Activated naive CD4-positive, alpha-beta T cell treated with anti-CD3 and anti-CD28 coated beads, Interleukin-2, amount 50 U/mL, for 72 hours (primary cell): ENCODE results near the gene ZBP1. TPM values are rescaled to one million over a fixed set of nuclear protein-coding genes. Genes with fewer than 3 reads are reported as not detected.
A peak's percentile ranks its signal among the peaks of the same experiment; 100 is the strongest.

Experiments
- ATAC-seq, 2 donors: fragments of 150-1000 bp; cut with Tn5 transposase; 2 replicates each; pipeline ENCODE4 v1.10.0; 2021; ENCODE audit warnings: mild to moderate bottlenecking in 2 of 2, moderate library complexity in 2 of 2
- DNase-seq, 2 donors: peaks; one replicate each; pipeline ENCODE4 v3.0.0; 2021 to 2022; ENCODE audit warnings: low spot score in 2 of 2
- H3K27ac Mint-ChIP-seq, 2 donors: one replicate each; pipeline ENCODE4 v1.8.0; 2022; ENCODE audit warnings: mild to moderate bottlenecking in 2 of 2, mixed read lengths in 2 of 2
- H3K36me3 Mint-ChIP-seq, 2 donors: one replicate each; pipeline ENCODE4 v1.8.0; 2022; ENCODE audit warnings: mixed read lengths in 2 of 2
- H3K9me3 Mint-ChIP-seq, 2 donors: one replicate each; pipeline ENCODE4 v1.8.0; 2022; ENCODE audit warnings: mixed read lengths in 2 of 2
- total RNA-seq, 2 donors: library from RNA; stranded (reverse); gene quantifications; one replicate each; pipeline ENCODE4 v1.2.3, GENCODE V29; 2022

Gene ZBP1
- total RNA-seq, 2 donors from 2014 or later = 0.16 to 1.1 TPM

DNA sequence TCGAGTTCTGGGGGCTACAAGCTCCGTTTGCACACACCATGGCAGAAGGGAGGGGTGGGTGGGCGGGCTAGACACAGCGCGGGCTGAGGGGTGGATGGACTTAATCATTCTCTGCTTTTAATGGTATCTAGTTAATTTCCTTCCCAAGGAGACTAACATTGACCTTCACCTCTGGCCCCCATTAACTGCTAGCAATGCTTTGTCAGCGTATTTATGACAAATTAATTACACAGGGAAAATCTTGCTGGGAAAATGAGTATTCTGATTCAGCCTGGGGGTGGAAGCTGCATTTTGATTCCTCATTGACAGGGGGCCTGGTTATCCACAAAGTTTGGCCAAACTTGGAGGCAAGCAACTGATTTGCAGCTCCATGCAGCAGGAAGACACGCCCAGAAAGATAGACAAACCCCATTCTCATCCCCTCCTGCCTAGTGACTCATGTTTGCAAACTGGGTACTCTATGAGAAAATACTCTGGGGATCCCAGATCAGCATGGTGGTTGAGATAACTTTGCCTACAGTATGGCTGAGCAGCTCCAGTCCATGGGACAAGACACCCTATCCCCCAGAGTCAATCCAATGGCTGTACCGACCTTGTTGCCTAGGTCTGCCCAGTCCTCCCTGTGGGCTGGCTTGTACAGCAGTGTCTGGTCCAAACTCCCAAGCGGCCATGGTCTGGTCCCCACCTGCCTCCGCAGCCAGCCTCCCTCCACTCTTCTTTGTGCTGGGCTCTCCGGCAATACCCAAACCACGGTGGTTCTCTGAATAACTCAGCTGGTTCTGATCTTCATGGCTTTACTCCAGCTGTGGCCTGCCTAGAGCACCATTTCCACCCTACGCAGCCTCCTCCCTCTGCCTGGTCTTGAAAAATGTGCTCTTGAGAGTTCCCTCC is 19.7 kb downstream of the ZBP1 start:
- ATAC-seq (peak in 1 of 2 donors; percentile 72), DNase-seq (no peak)
- no peaks in the 10 kb centered on the region for H3K36me3 Mint-ChIP-seq
- no peaks in the 10 kb centered on the region for H3K9me3 Mint-ChIP-seq
- H3K27ac Mint-ChIP-seq = no peak overlapping the region

DNA sequence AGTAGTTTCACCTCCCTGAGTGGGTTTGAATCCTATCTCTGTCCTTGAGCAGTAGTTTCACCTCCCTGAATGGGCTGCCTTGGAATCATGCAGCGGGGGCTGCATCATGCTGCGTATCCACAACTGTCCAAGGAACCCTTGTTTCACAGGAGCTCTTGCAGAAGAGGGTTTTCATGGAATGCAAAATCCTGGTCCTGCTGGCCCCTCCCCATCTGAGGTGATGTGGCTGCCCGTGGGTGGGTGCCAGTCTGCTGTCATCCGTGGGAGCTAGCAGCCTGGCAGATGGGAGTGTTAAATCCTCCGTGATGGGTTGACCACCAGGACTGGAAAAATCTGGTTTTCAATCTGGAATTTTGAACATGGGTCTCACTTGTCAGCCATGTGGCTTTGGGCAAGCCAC is 21.7 kb downstream of the ZBP1 start:
- no peak overlapping the region for H3K27ac Mint-ChIP-seq
- ATAC-seq = no peak
- H3K9me3 Mint-ChIP-seq = no peaks in the 10 kb centered on the region
- no peaks in the 10 kb centered on the region for H3K36me3 Mint-ChIP-seq
- DNase-seq = no peak

DNA sequence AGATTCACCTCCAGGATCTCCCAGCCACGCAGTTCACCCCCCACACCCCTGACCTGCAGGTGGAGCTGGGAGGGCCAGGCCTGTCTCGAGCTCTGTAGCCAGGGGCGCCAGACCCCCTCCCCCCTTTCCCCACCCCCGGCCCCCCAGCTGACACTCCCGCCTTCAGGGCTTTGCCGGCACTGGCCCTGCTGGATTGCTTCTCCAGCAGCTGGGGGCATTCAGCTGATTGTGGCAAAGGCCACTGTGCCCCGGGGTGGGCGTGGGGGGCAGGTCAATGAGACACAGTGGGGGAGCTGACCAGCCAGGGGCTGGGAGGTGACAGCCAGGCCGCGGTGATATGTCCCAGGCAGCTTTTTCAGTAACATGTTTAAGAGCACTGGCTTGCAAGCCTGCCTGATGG is 22.2 kb downstream of the ZBP1 start:
- ATAC-seq (no peak), DNase-seq (no peak)
- no peaks in the 10 kb centered on the region for H3K9me3 Mint-ChIP-seq
- no peak overlapping the region for H3K27ac Mint-ChIP-seq
- no peaks in the 10 kb centered on the region for H3K36me3 Mint-ChIP-seq

DNA sequence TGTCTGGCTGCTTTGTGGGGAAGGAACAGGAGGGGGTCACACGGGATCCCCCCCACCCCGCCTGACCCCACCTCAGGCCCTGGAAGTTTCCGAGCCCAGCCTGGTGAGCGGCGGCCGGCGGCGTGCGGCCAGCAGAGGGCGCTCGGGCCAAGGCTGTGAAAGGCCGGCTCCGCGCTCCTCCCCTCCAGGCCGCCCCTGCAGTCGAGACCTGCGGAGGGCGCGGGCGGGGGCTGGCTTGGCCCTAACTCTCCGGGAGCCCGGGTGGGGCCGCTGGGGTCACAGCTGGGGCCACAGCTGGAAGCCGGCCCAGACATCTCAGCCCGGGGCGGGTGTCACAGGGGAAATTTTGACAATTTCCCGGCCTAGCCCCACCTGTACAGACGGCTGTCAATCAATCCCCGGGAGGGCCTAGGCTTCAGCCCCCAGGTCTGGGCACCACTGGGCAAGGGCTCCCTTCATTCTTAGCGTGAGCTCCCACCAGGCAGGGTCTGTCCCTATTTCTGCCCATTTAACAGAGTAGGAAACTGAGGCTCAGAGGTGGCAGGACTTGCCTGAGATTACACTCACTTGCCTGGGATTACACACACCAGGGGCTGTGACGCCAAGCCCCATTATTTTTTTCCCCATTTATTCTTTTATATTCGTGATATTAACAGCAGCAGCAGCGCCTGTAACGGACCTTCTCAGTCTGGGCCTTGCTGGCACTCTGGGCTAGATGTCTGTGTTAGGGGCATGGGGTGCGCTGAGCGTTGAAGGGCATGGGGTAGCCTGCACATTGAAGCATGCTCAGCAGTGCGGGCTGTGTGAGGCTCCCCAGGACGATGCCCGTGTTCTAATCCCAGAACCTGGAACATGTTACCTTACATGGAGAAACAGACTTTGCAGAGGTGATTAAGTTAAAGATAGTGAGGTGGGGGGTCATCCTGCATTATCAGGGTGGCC is 23.0 kb downstream of the ZBP1 start:
- Mint-ChIP-seq H3K36me3 (no peaks in the 10 kb centered on the region), H3K9me3 (no peaks in the 10 kb centered on the region), H3K27ac (no peak overlapping the region)
- ATAC-seq = peak; percentile 84
- DNase-seq = peak; percentile 69 to 85

DNA sequence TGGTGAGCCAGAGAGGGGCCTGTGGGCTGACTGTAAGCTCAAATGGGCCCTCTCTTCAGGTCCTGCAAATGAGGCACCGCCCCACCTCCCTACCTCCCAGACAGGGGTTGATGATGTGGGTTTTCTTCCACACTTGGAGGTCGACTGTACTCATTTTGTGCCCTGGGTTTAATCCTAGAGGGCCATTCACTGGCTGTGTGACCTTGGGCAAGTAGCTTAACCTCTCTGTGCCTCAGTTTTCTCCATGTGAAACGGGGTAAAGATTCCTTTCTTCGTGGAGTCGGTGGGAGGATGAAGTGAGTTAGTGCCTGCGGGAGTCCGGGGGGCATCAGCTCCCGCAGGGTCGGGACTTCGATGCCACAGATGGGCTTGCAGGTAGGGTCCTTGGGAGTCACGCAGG is 23.9 kb downstream of the ZBP1 start:
- H3K36me3 Mint-ChIP-seq = no peaks in the 10 kb centered on the region
- H3K27ac Mint-ChIP-seq = no peak overlapping the region
- no peak for ATAC-seq
- no peak for DNase-seq
- H3K9me3 Mint-ChIP-seq = no peaks in the 10 kb centered on the region

DNA sequence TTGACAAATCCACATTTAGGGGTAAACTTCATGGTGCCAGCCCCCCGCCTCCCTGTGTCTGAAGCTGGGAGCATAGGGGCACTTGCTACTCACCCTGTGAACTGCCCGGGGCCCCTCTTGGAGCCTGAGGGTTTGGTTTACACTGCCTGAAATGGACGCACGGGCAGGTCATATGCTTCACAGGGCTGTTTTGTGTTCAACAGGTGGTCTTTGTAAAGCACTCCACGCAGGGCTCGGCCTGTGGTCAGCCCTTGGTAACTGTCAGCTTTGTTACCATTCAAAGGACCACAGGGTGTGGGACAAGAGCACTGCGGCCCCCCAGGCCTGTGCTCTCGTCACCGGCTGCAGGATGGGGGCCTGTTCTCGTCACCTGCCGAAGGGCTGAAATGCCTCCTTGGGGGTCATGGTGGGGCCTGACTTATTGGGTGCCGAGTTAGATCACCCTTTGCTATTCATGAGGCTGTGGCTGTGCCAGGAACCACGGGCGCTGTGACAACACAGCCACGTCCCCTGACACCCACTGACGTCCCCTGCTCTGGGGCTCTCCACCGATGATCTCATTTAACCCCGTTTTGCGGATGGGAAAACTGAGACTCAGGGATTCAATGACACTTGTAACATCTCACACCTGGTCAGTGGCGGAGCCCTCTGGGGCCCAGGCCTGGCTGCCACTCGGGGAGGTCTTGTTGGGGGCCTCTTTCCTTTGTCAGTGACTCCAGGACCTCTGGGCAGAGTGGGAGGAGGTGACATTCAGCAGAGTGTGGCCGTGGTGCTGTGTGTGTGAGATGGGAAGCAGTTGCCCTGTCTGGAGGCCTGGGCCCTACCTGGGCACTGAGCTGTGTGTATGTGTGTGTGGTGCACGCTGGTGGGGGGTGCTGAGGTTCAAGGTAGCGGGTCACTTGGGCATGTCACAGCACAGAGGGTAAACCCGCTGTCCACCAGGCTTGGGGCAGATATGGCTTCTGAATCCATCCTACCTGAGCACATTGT is 24.9 kb downstream of the ZBP1 start:
- Mint-ChIP-seq H3K9me3 (no peaks in the 10 kb centered on the region), H3K36me3 (no peaks in the 10 kb centered on the region), H3K27ac (no peak overlapping the region)
- ATAC-seq (no peak), DNase-seq (no peak)

DNA sequence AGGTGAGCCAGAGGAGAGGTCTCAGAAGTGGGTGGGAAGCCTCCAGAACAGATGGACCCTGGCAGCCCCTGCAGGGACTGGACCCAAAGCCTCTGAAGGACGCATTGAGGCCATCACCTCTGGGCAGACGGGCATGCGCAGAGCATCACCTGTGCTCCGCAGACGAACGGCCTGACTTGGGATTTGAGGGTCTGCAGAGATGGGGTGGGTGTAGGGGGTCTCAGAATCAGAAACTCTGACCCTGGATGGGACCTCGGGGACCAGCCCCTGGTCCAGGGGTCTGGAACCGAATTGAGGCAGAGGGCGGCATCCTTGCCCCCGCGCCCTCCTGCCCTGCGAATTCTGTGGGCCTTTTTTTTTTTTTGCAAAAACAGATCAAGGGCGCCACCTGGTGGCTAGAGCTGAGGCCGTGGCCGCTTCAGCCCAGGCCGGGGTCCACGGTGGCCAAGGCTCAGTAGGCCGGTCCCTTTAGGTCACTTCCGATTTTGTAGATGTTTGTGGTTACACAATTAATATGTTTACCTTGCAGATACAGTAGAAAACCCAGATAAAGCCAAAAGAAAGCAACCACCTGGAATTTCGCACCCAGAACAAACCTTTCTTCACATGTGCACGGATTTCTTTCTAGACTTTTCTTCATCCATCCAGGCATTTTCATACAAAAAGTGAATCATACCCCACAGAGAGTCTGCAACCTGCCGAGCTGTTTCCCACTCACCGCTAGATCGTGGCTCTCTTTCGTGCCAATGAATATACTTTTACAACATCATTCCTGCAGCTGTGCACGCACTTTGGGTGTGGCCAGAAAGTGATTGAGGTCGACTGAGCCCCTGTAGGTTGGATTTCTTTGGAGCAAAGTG is 25.9 kb downstream of the ZBP1 start:
- H3K9me3 Mint-ChIP-seq = no peaks in the 10 kb centered on the region
- peak; percentile 36 to 54 for ATAC-seq
- H3K27ac Mint-ChIP-seq = no peak overlapping the region
- H3K36me3 Mint-ChIP-seq = no peaks in the 10 kb centered on the region
- DNase-seq = peak in 1 of 2 donors; percentile 70

DNA sequence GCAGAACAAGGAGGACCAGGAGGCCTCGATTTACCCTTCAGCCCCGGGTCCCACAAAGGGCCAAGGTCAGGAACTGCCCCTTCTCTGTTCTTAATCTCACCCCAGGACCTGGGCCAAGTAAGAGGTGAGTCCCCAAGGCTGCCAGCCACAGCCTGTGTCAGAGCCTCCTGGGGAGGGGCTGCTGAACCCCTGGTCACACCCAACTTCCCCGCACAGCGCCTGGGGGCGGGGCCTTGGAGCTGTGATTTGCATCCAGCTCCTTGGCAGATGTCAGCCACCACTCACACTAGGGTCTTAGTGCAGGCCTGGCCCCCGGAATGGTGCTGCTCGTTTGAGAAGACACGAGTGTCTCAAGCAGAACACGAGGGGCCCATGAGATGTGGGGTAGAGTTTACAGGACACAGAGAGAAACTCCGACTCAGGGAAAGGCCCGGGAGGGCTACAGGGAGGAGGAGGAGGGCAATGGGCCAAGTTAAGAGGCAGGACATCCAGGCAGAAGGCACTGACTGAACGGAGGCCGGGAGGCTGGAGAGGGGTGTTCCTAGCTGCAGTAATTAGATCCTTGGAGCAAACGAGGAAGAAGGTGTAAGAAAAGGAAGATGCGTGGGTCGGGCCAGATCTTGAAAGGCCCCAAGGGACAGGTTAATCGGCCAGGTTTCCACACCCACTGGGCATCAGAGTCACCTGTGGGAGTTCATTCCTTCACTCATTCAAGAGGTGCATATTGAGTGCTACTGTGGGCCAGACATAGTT is 26.9 kb downstream of the ZBP1 start:
- DNase-seq (no peak), ATAC-seq (no peak)
- no peaks in the 10 kb centered on the region for H3K36me3 Mint-ChIP-seq
- H3K27ac Mint-ChIP-seq = no peak overlapping the region
- no peaks in the 10 kb centered on the region for H3K9me3 Mint-ChIP-seq

DNA sequence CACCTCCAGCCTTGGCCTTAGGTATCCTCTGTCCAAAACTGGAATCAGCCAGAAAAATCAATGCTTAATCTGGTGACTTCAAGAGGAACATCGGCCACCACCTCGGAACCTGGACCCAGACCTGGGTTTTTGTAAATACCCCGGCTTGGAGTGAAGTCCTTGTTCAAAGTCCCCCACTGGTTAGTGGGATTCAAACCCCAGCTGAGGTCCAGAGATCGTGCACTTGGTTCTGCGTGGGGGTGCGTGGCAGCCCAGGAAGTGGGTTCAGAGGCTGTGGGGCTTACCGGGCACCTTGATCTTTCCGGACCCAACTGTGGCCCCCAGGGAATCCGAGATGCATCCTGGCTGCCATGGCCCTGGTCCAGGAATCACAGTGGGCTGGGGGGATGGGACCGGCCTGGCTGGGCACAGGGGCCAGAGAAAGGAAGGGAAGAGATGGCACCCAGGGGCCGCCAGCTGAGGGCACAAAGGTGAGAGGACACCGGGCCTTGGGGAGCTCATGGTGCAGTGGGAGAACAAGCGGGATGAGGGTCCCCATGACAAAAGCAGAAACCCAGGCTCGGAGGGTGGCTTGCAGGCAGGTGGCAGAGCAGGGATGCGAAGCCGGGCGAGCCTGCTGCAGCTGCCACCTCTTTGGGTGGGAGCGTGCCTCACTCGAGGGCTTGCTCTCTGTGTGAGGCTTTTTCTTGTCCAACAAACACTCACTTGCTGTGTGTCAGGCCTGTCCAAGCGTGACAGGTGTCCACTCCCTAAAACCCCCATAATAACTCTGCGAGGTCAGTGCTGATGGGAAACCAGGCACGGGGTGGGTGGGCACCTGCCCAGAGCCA is 27.7 kb downstream of the ZBP1 start:
- no peak for DNase-seq
- ATAC-seq = no peak
- H3K9me3 Mint-ChIP-seq = no peaks in the 10 kb centered on the region
- no peaks in the 10 kb centered on the region for H3K36me3 Mint-ChIP-seq
- no peak overlapping the region for H3K27ac Mint-ChIP-seq

DNA sequence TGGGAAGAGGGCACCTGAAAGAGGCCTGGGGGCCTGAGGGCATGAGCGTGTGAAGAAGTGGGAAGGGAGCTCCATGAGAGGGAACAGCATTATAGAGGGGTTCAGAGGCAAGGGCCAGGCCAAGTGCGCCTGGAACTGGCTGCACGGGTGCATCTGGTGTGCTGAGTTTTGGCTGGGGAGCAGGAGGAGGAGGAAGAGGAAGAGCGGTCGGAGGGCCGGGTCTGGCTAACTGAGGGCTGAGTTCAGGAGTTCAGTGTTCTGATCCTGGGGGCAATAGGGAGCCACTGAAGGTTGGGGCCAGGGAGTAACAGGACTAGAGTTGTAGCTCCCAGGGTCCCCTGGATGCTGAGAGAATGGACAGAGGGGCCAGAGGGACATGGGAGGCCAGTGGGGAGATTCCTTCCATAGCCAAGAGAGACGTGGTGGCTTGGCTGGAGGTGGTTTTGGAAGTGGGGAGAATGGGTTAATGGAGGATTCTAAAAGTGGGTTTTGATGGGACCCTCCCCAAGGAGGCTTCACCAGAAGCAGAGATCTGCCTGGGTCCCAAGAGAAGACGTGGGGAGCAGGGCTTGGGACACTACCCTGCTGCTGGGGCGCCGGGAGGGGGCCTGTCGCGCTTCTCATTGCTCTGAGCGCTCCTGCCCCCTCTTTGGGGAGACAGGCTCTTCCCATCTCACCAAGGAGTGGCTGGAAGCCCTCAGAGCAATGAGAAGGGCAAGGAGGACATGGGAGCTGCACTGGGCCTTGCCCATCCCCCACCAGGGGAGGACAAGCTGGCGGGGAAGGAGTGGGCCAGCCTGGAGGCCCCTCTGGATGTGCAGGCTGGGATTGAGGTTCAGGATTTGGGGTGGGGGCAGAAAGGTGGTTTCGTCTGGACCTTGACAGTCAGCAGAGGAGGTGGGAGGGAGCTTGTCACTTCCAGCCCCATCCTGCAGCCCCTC is 28.7 kb downstream of the ZBP1 start:
- Mint-ChIP-seq H3K36me3 (no peaks in the 10 kb centered on the region), H3K27ac (no peak overlapping the region), H3K9me3 (no peaks in the 10 kb centered on the region)
- DNase-seq (no peak), ATAC-seq (no peak)

DNA sequence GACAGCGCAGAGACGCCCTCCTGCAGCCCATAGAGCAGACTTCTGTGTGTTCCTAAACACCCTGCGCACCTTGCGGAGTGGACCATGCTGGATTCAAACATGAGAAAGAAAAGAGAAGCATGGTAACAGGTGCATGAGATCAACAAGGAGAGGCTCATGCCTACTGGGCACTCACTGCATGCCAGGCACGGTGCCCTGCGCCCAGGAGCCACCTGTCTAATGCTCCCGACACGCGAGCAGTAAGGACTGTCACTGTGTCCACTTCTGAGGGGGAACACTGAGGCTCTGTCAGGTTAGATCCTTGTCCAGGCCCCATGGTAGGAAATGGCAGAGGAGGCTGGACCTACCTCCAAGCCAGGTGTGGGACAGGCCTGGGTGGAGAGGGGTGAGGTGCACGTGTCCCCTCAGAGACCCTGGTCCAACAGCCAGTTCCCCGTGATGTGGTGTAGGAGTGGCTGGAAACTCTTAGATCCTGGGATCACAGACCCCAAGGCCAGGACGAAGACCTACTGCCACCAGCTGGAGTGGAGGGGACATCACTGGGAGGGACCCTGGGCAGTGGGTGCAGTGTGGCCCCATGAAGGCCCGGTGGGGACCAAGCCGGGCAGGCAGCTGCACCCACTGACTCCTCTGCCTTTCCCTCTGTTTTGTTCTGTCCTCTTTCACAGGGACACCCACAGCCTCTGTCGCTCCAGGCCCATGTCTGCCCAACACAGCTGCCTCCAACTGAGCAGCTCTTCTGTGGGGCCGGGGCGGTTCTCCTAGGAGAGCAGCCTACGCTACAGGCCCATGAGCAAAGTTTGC is 29.5 kb downstream of the ZBP1 start:
- Mint-ChIP-seq H3K27ac (no peak overlapping the region), H3K9me3 (no peaks in the 10 kb centered on the region), H3K36me3 (no peaks in the 10 kb centered on the region)
- DNase-seq = no peak
- no peak for ATAC-seq

DNA sequence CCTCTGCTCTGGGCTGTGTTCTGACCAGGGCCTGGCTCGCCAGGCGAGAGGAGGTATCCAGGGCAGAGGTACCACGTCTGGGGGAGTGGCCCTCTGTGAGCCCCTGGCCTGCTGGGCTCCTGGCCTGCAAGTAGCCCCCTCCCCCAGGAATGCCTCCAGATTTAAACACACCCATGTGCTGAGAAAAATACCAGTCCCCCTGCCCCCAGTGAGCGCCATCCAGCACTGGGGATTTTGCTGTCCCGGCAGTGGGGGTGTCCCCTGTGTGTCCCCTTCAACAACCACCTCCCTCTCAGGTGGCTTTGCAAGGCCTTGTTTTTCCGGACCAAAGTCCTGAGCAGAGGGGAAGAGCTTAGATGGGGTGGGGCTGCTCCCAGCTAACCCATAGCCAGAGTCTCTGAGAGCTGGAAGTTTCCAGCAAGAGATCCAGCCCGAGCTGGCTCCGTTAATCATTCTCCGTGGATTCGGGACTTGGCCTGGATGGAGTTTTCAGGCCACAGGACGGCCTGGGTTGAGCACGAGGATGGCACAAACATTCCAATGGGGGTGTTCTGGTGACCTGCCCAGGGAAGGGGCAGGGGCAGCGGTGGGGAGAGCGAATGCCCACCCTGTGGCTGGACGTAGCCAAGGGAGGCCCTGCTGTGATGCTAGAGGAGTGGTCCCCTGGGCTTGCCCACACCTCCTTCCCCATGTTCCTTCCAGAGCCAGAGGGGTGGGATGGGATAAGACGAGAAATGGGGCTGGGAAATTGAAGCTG is 30.3 kb downstream of the ZBP1 start:
- ATAC-seq = no peak
- H3K36me3 Mint-ChIP-seq = no peaks in the 10 kb centered on the region

More for the DNA sequence above, 30.3 kb downstream of the ZBP1 start:
- H3K9me3 Mint-ChIP-seq = no peaks in the 10 kb centered on the region
- no peak overlapping the region for H3K27ac Mint-ChIP-seq
- no peak for DNase-seq
